ENCODE results near the gene COL4A4.

The COL4A4 gene

DNA sequence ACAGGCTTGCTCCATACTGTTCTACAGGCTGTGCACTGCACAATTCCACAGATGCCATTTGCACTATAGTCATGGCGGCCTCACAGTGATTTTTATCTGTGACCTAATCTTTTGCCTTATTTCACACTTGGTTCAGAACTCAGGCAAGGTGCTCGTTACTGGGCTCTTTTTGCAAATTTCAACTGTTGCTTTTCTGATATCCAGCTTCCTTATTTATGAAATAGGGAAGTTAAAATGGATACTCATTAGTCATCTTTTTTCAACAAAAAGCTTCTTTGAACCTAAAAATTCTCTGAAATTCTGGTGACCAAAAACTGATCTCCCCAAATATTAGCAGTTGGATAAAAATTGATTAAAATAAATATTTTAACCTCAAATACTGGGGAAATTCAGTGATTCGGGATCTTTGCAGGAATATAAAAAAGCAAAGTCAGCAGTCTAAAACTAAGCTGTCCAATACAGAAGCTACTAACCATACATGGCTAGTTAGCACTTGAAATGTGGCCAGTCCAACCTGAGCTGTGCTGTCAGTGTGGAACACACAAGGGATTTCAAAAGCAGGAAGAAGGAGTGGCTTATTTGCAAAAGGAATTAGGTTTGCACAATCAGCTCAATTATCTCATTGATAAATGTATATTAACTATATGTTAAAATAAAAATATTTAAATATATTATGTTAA lies 134.4 kb downstream of the COL4A4 start:
- DNase-seq = no peak

GRCh38 chr2:227025510-227025909 lies 138.5 kb downstream of the COL4A4 start:
- DNase-seq = no peak

- DNase-seq = no peak
Observed at GRCh38 chr2:227022608-227023007, 141.4 kb downstream of the COL4A4 start.

- no peak for DNase-seq
Observed at GRCh38 chr2:227020416-227020815, 143.6 kb downstream of the COL4A4 start.

DNA sequence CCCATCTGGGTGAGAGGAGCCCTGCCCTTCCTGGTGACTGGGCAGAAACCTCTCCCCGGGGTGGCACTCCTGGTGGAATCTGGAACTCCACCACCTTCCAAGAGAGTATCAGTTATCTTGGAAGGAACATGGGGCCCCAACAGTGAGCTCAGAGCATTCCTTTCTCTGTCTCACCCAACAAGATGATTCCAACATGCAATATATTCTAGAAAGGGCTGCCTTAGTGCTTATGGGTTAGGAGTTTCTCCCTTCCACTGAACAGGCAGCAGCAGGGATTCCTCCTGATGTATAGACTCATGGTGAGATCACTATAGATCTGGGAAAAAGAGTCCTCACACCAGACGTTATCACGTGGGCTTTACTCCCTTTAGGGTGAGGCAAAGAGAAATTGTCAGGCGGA lies 147.1 kb downstream of the COL4A4 start:
- no peak for DNase-seq

- no peak for DNase-seq
Observed at GRCh38 chr2:227013881-227014280, 150.1 kb downstream of the COL4A4 start.

DNA sequence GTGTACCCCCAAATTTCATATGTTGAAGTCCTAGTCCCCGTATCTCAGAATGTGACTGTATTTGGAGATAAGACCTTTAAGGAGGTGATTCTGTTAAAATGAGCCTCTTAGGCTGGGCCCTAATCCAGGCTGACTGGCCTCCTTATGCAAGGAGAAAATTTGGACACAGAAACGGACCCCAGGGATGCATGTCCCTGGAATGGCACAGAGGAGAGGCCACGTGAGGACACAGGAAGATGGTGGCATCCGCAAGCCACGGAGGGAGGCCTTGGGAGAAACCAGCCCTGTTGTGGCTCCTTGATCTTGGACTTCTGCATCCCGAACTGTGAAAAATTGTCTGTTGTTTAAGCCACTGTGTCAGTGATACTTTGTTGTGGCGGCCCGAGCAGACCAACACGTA lies 150.7 kb downstream of the COL4A4 start:
- no peak for DNase-seq

DNA sequence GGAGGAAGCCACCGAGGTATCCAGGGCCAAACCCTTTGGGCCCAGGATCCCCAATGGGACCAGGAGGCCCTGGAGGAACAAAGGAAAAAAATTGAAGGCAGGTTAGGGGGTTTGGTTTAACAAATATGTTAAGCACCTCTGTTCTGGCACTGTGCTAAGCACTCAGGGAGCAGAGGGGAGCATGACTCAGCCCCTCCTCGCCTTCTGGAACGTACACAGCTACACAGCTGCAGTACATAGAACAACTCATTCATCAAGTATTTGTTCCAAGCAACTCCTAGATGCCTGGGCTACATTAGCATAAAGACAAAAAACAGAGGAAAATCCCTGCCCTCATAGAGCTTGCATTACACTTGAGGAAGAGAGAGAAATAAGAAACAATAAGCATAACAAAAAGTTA lies 153.6 kb downstream of the COL4A4 start:
- DNase-seq = no peak

DNA sequence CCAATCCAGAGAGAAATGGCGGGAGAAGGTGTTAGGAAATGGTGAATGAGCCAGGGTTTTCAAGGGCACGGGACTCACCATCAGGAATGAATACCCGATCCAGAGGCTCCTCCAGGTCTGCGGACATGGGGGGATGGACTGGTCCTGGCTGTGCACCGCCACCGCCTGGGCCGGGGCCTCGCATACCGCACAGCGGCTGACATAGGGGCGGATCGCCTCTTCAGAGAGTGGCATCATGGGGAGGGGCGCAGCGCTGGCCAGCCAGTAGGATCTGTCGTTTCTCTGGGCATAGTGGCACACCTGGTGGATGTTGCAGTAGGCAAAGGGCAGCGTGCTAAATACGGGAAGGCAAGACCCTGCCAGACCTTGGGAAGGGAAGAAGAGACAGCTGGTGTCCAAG lies 156.1 kb downstream of the COL4A4 start:
- no peak for DNase-seq

DNA sequence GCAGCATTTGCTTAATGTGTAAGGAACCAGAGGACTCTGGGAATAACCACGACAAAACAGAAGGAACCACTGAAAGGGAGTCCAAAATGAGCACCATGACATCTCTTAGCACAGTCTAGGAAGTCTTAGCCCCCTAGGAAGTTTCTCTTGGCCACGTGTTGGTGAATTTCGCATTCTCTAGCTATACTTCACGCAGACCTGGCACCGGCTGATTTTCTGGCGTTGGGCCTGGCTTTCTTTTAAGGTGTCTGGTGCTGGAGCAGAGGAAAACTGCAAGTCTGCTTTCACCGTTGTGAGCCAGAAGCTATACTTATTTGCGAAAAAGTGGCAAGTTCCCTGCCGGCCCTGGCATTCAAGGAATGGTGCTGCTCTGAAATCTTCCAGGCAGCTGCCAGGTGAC lies 156.9 kb downstream of the COL4A4 start:
- no peak for DNase-seq

DNA sequence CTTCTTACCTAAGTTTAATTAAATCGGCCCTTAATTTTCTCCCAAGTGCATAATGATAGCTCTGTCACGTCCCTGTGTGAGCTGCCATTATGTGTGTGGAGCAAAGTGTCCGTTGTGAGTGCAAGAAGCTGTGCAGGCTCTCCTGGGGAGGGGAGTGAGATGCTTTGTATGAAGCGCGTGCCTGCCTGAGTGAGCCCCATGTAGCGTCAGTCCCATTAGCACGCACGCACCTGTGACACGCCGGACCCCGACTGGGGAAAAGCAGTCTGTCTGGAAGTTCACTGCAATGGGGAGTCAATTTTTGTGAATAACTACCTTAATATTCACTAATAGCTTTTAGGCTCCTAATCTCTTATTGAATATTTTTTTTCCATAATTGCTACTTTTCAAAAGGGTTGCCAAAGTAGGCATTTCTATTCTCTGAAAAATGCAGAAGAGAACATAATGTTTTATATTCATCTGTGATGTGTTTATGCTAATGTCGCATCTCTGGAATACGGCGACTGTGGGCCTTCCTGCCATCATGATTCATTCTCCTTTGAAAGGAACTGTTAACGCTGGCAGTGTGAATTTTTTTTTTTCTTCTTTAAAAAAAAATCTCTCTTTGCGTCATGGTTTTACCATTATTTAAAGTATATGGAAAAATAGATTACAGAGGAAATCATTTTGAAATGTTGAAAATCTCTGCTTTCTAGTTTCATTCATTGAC lies 157.7 kb downstream of the COL4A4 start:
- DNase-seq = no peak

- no peak for DNase-seq
Observed at GRCh38 chr2:227004482-227004881, 159.5 kb downstream of the COL4A4 start.

- DNase-seq = no peak
Observed at GRCh38 chr2:227000123-227000522, 163.9 kb downstream of the COL4A4 start.

DNA sequence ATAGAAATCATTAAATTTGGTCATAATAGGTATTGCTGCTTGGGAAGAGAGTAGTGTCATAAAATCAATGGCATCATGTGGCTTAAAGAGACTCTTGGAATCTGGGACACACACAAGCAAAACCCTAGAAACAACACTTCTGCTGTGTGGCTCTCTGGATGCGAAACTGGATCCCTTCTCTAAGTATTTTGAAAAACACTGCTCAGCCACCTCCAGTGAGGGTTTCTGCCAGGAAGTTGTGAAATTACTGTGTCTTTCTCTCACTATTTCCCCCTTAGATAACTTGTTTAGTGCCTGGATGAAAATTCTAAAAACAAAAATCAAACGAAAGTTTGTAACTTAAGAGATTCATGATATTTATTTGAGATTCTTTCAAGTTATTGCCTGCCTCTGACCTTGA lies 164.3 kb downstream of the COL4A4 start:
- DNase-seq = no peak

- DNase-seq = no peak
Observed at GRCh38 chr2:226995625-226996041, 168.4 kb downstream of the COL4A4 start.

DNA sequence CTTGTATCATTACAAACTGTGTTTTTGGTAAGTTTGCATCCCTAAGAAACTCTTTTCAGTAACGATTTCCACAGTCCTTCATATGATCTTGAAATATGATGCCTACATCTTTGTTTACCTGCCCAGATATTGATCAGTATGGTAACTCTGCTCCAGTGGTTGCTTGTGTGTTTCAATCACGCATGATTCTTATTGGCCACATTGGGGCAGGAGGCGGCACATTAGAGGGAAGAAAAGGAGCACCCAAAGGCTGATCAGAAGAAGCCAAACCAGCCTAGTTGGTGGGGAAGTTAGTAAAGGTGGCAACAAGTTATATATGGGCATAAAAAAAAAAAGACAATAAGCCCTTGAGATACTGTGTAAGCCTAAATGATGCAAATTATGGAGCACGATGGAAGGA lies 169.2 kb downstream of the COL4A4 start:
- no peak for DNase-seq

DNA sequence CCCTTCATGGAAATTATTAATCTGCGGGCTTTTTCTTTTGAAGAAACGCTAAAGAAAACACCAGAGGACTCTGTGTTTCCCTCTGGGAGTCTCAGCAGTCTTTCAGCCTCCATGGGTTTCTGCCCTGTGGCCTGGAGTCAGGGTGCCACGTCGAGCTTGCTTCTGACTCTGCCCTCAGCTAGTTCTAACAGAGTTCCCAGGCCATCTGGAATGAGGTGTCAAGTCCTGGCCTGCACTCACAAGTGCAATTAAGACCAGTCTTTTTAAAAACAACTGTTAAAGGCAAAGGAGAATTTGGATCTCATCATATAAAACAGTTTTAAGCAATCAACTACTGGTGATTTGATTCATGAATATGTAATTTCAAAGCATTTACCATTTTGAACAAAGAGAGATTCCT lies 170.8 kb downstream of the COL4A4 start:
- DNase-seq = no peak

- no peak for DNase-seq
Observed at GRCh38 chr2:226991663-226992062, 172.3 kb downstream of the COL4A4 start.

DNA sequence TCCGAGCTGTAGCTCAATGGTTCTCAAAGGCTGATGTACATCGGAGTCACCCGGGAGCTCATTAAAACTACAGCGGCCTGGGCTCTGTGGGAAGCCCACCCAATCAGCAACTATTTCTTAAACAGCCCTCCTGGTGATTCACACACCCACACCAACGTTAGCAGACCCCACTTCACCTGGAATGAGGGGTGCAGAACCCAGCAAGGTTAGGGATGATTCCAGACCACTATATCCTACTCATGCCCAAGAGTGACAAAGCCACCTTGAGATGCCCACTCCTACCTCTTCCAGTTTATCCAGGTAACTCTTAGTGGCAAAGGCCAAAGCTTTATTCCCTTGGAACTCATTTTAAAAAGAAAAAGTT lies 178.4 kb downstream of the COL4A4 start:
- DNase-seq = no peak

- no peak for DNase-seq
Observed at GRCh38 chr2:226984750-226985582, 179.0 kb downstream of the COL4A4 start.

GRCh38 chr2:226983895-226984749 lies 179.9 kb downstream of the COL4A4 start:
- DNase-seq = no peak

- no peak for DNase-seq
Observed at GRCh38 chr2:226981791-226982326, 182.1 kb downstream of the COL4A4 start.

- no peak for DNase-seq
Observed at GRCh38 chr2:226979004-226979403, 185.0 kb downstream of the COL4A4 start.
